Stimulated activated CD8-positive, alpha-beta memory T cell treated with anti-CD3 and anti-CD28 coated beads, Interleukin-4, amount 100 ng/mL, for 48 hours (primary cell): Measurements from ENCODE around the gene DNAAF9.

Experiments used
- DNase-seq: peaks from one replicate; pipeline ENCODE4 v3.0.0-alpha.2; 2020

The DNAAF9 gene

DNA sequence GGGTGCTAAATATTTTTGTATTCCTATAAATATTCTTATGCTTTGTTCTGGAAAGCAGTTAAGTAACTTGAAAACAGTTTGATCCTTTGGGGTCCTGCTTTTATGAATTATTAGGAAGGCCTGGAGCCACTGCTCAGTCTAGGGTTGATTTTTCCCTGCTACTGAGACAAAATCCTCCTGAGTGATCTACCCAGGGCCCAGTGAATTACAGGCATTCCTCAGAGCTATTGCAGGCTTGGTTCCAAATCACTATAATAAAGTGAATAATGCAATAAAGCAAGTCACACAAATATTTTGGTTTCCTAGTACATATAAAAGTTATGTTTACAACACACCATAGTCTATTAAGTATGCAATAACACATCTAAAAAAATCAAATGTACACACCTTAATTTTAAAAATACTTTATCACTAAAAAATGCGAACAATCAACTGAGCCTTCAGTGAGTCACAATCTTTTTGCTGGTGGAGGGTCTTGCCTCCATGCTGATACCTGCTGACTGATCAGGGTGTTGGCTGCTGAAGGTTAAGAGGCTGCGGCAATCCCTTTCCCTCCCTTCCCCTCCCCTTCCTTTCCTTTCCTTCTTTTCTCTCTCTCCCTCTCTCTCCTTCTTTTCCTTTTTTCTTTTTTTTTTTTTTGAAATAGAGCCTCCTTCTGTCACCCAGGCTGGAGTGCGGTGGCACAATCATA lies 43.0 kb downstream of the DNAAF9 start:
- no peak for DNase-seq

DNA sequence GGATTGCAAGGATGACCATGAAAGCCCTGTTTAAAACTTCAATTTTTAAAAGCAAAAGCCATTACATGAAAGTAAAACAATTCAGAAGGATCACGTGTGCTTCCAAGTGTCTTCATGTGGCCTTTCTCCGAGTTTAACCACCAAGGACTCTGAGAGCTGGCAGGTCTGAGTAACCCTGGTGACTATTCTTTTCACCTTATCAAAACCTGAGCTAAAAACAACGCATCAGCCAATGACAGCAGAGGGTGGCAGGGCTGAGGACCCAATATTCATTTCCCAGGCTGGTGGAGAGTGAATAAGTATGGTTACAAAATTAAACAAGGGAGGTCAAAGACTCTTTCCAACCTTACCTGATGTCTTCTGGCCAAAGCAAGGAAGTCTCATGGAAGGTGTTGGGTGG lies 46.7 kb downstream of the DNAAF9 start:
- no peak for DNase-seq

GRCh38 chr20:3358676-3359340 lies 48.7 kb downstream of the DNAAF9 start:
- no peak for DNase-seq
